Ovary (tissue), 3 donors: Measurements from ENCODE around the gene APOC3.

Source experiments
- CTCF ChIP-seq, 3 donors: fragments of 450-650 bp in 2 of 3; fragments of 200-600 bp in 1 of 3; IDR thresholded peaks; one replicate each; pipeline versions ENCODE4 v1.5.1 to v1.8.0; 2016 to 2022; ENCODE audit warnings: antibody characterized with exemption in 3 of 3, mild to moderate bottlenecking in 1 of 3
- EP300 ChIP-seq: sonication (generic); formaldehyde crosslinking; IDR thresholded peaks from one replicate; pipeline ENCODE4 v1.6.1; 2017; ENCODE audit warnings: antibody characterized with exemption
- POLR2A ChIP-seq: fragments of 450-650 bp; IDR thresholded peaks from one replicate; pipeline ENCODE4 v1.6.1; 2017; ENCODE audit warnings: antibody characterized with exemption, mild to moderate bottlenecking, moderate library complexity
- donor health status: DM: no; HTN: no; CAD: no.

GRCh38 chr11:116822575-116822974 lies 7.1 kb upstream of the APOC3 start:
- TF ChIP-seq CTCF (IDR thresholded peaks at IDR 0.05) = no peak
- no peak for TF ChIP-seq POLR2A
- no peak for TF ChIP-seq EP300
